HepG2 (cell line): ENCODE measurements around the gene TBL3. TPM values are rescaled to one million over a fixed set of nuclear protein-coding genes. Genes with fewer than 3 reads are reported as not detected.

Experiments
- ARID4A ChIP-seq: sonication (generic); formaldehyde crosslinking; IDR thresholded peaks from 2 replicates; pipeline ENCODE4 v1.5.0; 2020; ENCODE audit warnings: mild to moderate bottlenecking, missing genetic modification reagents, borderline replicate concordance
- EP300 ChIP-seq, 3 experiments: sonication (generic) in 1 of 3; formaldehyde crosslinking in 1 of 3; IDR thresholded peaks; 2 replicates each; pipeline versions ENCODE4 v1.5.1 to v1.6.1; 2011 to 2020; ENCODE audit warnings: low read depth in 2 of 3, low read length in 2 of 3, borderline replicate concordance in 1 of 3, improper control_type of control experiment in 1 of 3, mild to moderate bottlenecking in 1 of 3, missing genetic modification reagents in 1 of 3, moderate library complexity in 1 of 3
- GABPA ChIP-seq, 2 experiments: IDR thresholded peaks; 2 replicates each; pipeline ENCODE4 v1.6.1; 2011 to 2016; ENCODE audit warnings: low read depth in 2 of 2, low read length in 1 of 2, missing biosample characterization in 1 of 2, missing genetic modification characterization in 1 of 2
- GLI4 ChIP-seq: sonication (generic); formaldehyde crosslinking; IDR thresholded peaks from 2 replicates; pipeline ENCODE4 v1.5.1; 2020; ENCODE audit warnings: missing genetic modification reagents, mild to moderate bottlenecking, moderate library complexity, borderline replicate concordance
- HMGA1 ChIP-seq: sonication (generic); formaldehyde crosslinking; conservative IDR thresholded peaks from 2 replicates; pipeline ENCODE4 v1.4.0; 2020; ENCODE audit warnings: missing genetic modification reagents
- IRX3 ChIP-seq: sonication (generic); formaldehyde crosslinking; IDR thresholded peaks from 2 replicates; pipeline ENCODE4 v1.8.1; 2023; ENCODE audit warnings: mild to moderate bottlenecking, low read depth, missing genetic modification reagents, borderline replicate concordance
- MBD4 ChIP-seq: IDR thresholded peaks from 2 replicates; pipeline ENCODE4 v1.6.1; 2012; ENCODE audit warnings: low read length, inconsistent platforms, borderline replicate concordance
- SKI ChIP-seq: fragments of 450-650 bp; IDR thresholded peaks from one replicate; pipeline ENCODE4 v1.6.1; 2018; ENCODE audit warnings: mild to moderate bottlenecking; ENCODE audit not compliant: partially characterized antibody
- SP5 ChIP-seq: IDR thresholded peaks from 2 replicates; pipeline ENCODE4 v1.6.1; 2016; ENCODE audit warnings: low read depth, borderline replicate concordance
- TFDP2 ChIP-seq: sonication (generic); formaldehyde crosslinking; IDR thresholded peaks from 2 replicates; pipeline ENCODE4 v1.4.0; 2020; ENCODE audit warnings: missing genetic modification reagents
- ZIK1 ChIP-seq: sonication (generic); formaldehyde crosslinking; IDR thresholded peaks from 2 replicates; pipeline ENCODE4 v1.5.0; 2020; ENCODE audit warnings: mild to moderate bottlenecking, low read depth, missing genetic modification reagents, borderline replicate concordance
- ZNF234 ChIP-seq: sonication (generic); formaldehyde crosslinking; conservative IDR thresholded peaks from 2 replicates; pipeline ENCODE4 v1.5.1; 2020; ENCODE audit warnings: mild to moderate bottlenecking, missing genetic modification reagents
- ZNF510 ChIP-seq: sonication (generic); formaldehyde crosslinking; IDR thresholded peaks from 2 replicates; pipeline ENCODE4 v1.4.0; 2020; ENCODE audit warnings: low read depth, mild to moderate bottlenecking, missing genetic modification reagents
- ZNF678 ChIP-seq: sonication (generic); formaldehyde crosslinking; IDR thresholded peaks from 2 replicates; pipeline ENCODE4 v1.4.0; 2020; ENCODE audit warnings: mild to moderate bottlenecking, missing genetic modification reagents
- ZNF781 ChIP-seq: sonication (generic); formaldehyde crosslinking; IDR thresholded peaks from 2 replicates; pipeline ENCODE4 v1.5.1; 2020; ENCODE audit warnings: borderline replicate concordance, mild to moderate bottlenecking, missing genetic modification reagents; ENCODE audit errors: not compliant biosample characterization
- polyA plus RNA-seq, 8 experiments: library from polyadenylated mRNA; depleted of rRNA in 3 of 8; stranded (reverse) in 7 of 8; unstranded in 1 of 8; fragments of >200 nt; fragmentation: Illumina TruSeq in 4 of 8; extraction: Trizol in 4 of 8; gene quantifications; 2 replicates each; pipeline versions ENCODE4 v1.2.1 to v1.2.3, GENCODE V29; 2011 to 2016; ENCODE audit warnings: low read depth in 4 of 8, missing spikeins in 1 of 8, mixed read lengths in 1 of 8; ENCODE audit not compliant: insufficient read depth in 1 of 8
- total RNA-seq, 5 experiments: library from RNA; depleted of rRNA; stranded (reverse); fragments of >200 nt; fragmentation: Illumina TruSeq; extraction: Trizol; gene quantifications; 2 replicates each; pipeline ENCODE4 v1.2.3, GENCODE V29; 2016; ENCODE audit warnings: low read depth in 1 of 5
- TF ChIP-seq, protein P1 (sequence below): IDR thresholded peaks from 2 replicates; pipeline ENCODE4 v1.6.1; 2012; ENCODE audit warnings: inconsistent platforms
- TF ChIP-seq, protein P2 (sequence below): sonication (generic); formaldehyde crosslinking; IDR thresholded peaks from 2 replicates; pipeline ENCODE4 v1.5.1; 2020; ENCODE audit warnings: missing genetic modification reagents, mild to moderate bottlenecking, borderline replicate concordance
- TF ChIP-seq, protein P3 (sequence below): fragments of 450-650 bp; IDR thresholded peaks from 2 replicates; pipeline ENCODE4 v1.6.1; 2016

The TBL3 gene
- total and polyA plus RNA-seq, 2 of the 13 experiments (the other 11 are each of a cell fraction or from before 2014, with no cell fraction given), result 16.8 to 38.0 TPM

- TF ChIP-seq, protein P1, sequence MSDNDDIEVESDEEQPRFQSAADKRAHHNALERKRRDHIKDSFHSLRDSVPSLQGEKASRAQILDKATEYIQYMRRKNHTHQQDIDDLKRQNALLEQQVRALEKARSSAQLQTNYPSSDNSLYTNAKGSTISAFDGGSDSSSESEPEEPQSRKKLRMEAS, result peak; percentile 74; the same call in 1 of the 2 replicates
- TF ChIP-seq ZNF510 (CRISPR knock-in tag), result no peak
- peak; percentile 48 for TF ChIP-seq SKI
- TF ChIP-seq, protein P2, sequence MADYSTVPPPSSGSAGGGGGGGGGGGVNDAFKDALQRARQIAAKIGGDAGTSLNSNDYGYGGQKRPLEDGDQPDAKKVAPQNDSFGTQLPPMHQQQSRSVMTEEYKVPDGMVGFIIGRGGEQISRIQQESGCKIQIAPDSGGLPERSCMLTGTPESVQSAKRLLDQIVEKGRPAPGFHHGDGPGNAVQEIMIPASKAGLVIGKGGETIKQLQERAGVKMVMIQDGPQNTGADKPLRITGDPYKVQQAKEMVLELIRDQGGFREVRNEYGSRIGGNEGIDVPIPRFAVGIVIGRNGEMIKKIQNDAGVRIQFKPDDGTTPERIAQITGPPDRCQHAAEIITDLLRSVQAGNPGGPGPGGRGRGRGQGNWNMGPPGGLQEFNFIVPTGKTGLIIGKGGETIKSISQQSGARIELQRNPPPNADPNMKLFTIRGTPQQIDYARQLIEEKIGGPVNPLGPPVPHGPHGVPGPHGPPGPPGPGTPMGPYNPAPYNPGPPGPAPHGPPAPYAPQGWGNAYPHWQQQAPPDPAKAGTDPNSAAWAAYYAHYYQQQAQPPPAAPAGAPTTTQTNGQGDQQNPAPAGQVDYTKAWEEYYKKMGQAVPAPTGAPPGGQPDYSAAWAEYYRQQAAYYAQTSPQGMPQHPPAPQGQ (CRISPR knock-in tag), result no peak
- 0 out of 2 replicates have a peak, but pooled peaks have one; percentile 61 for TF ChIP-seq ZIK1
- peak; percentile 93 for TF ChIP-seq ARID4A (CRISPR knock-in tag)
- no peak for TF ChIP-seq SP5 (CRISPR knock-in tag)
- no peak for TF ChIP-seq IRX3
- TF ChIP-seq GLI4, result no peak
- no peak for TF ChIP-seq ZNF678
- TF ChIP-seq ZNF781 (CRISPR knock-in tag), result no peak
- peak; percentile 76 for TF ChIP-seq TFDP2 (CRISPR knock-in tag)
- TF ChIP-seq, protein P3, sequence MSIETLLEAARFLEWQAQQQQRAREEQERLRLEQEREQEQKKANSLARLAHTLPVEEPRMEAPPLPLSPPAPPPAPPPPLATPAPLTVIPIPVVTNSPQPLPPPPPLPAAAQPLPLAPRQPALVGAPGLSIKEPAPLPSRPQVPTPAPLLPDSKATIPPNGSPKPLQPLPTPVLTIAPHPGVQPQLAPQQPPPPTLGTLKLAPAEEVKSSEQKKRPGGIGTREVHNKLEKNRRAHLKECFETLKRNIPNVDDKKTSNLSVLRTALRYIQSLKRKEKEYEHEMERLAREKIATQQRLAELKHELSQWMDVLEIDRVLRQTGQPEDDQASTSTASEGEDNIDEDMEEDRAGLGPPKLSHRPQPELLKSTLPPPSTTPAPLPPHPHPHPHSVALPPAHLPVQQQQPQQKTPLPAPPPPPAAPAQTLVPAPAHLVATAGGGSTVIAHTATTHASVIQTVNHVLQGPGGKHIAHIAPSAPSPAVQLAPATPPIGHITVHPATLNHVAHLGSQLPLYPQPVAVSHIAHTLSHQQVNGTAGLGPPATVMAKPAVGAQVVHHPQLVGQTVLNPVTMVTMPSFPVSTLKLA, result no peak
- no peak for TF ChIP-seq MBD4
- TF ChIP-seq ZNF234, result 0 out of 2 replicates have a peak, but pooled peaks have one; percentile 54
- TF ChIP-seq HMGA1 (CRISPR knock-in tag), result no peak
- peak; percentile 31; the same call in 1 of the 2 replicates for TF ChIP-seq GABPA (IDR thresholded peaks at IDR 0.05; ENCODE audit: low read depth, low read length)
- TF ChIP-seq GABPA (CRISPR knock-in tag; IDR thresholded peaks at IDR 0.05; ENCODE audit: low read depth), result peak; percentile 54; the same call in 1 of the 2 replicates
- no peak for TF ChIP-seq EP300 (IDR thresholded peaks at IDR 0.05; ENCODE audit: low read depth in 2 of 2, low read length in 2 of 2)
- TF ChIP-seq EP300 (CRISPR knock-in tag; IDR thresholded peaks at IDR 0.05; ENCODE audit: borderline replicate concordance), result 0 out of 2 replicates have a peak, but pooled peaks have one; percentile 22
Observed at GRCh38 chr16:1959269-1960039, 12.4 kb upstream of the TBL3 start, which contains the start of gene NDUFB10 (continued).
